NCI-H526 (cell line): ENCODE data around the gene SCAMP4.
"Not testable (repeated sequence)": the region's sequence is repeated elsewhere in the genome, so short reads cannot be mapped to it uniquely, and the experiment has no call there.

Experiments used
- DNase-seq, 2 experiments: peaks; one replicate each; lab custom pipeline; 2025; lab: John Stamatoyannopoulos, UW

SCAMP4 gene

DNA sequence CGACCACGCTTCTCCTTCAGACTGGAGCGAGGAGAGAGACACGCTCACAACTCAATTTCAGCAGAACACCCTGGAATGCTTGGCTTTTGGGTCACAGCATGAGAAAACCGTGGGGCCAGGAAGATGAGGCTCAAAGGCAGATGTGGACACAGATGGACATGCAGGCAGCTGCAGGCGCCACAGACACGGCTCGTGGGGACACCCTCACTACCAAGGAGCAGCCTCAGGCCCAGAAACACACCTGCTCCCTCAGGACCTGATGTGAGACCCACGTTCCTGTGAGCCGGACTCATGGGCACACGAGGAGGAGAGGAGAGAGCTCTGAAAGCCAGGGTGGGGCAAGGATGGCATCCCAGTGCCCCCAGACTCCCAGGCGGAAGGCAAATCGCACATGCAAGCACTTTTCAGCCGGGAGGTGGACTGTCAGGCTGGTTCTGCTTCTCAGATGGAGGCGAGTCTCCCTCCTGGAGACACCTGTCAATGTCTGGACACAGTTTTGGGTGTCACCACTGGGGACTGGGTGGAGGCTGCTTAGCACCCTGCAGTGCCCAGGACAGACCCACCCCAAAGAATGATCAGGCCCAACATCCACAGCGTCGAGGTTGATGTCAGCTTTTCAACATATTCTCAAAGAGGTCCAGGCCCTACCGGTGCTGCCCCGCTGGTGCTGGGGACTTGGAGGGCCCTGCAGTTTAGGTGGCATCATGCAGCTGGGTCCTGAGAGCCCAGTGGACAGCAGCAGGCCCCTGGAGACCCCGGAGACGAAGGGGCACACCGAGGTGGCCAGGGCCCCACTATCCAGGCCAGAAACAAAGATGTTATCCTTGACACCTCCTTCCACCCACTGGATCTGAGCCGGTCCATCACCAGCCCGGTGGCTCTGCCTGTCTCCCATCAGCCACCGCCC lies 22.2 kb upstream of the SCAMP4 start:
- DNase-seq: no peak

DNA sequence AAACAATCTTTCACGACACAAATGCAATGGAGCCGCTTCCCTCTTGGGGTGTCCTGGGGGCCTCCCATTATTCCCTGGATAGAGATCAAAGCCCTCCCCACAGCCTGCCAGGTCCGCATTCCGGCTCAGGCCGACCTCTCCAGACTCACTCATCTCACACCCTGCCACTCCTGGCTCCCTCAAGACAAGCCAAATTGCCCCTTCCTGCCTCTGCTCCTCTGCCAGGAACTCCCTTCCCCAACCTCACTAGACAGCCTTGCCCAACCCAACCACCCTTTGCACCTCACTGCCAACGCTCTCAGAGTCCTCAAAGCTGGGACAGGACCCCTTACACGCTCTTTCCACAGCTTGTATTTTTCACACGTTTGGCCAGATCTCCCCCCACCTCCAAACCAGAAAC lies 21.4 kb upstream of the SCAMP4 start:
- no peak for DNase-seq

DNA sequence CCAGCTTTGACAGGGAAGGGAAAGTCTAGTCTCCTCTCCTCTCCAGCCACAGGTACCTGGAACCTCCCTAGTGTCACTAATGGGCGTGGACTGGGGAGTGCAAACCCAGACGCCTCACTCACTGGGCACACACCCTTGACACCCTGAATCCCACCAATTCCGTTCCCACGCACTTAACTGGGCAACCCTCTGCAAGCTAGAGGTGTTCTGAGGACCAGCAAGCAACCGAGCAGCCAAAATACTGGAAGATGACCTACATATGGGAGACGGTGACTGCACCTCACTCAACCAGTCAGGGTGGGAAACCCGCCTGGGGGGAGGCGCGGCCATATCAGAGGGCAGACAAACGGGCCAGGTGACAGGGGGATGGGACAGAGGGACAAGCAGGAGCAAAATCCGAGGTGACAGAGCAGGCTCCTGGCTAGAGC lies 20.9 kb upstream of the SCAMP4 start:
- DNase-seq: no peak

DNA sequence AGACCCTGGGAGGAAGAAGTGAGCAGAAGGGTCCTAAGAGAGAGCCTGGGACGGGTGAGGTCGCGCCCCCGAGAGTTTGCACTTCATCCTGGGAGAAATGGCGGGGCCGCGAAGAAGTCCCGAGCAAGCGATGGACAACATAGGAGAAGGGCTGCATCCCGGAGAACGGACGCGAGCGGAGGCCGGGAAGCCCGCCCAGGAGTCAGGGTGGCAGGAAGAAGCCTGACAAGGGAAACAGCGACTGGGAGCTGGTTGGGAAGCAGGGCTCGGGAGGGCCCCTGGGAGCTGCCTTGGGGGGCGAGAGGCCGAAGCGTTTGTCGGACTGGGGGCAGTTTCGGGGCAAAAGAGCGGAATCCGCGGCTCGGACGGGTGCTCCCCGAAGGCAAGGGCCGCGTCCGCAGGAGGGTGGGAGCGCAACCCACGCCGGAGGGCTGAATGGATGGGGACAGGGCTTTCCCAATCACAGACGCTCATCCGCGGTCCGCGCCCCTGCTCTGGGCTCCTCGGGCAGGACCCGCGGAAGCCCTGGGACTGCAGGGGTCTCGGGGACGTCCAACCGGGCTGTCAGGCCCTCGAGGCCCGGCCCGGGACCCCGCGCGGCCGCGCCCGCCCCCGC lies 20.4 kb upstream of the SCAMP4 start:
- DNase-seq: no peak

DNA sequence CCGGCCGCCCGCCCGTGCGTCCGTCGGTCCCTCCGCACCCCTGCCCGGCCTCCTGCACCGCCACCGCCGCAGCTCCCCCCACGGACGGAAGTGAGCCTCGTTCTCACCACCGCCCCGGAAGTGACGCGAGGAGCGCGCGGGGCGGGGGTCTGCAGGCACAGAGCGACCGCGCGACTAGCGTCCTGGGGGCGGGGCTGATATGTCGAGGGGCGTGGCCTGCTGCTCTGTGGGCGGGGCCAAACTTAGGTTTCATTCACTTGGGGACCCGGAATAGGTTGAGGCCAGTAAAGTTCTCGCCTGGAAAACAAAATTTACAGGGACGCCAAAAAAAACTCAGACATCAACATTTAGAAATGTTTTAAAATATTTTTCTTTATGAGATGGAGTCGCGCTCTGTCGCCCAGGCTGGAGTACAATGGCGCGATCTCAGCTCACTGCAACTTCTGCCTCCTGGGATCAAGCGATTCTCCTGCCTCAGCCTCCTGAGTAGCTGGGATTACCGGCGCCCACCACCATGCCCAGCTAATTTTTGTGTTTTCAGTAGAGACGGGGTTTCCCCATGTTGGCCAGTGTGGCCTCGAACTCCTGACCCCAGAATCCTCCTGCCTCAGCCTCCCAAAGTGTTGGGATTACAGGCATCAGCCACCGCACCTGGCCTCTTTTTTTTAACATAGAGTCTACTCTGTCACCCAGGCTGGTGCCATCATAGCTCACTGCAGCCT lies 19.6 kb upstream of the SCAMP4 start, which contains the start of gene ABHD17A:
ABHD17A (minus strand) TSS at position 99 of the 722 bp plus-strand sequence. CDS start 3,930 bp downstream, outside the sequence.
- DNase-seq: peak; percentile 62 to 90

DNA sequence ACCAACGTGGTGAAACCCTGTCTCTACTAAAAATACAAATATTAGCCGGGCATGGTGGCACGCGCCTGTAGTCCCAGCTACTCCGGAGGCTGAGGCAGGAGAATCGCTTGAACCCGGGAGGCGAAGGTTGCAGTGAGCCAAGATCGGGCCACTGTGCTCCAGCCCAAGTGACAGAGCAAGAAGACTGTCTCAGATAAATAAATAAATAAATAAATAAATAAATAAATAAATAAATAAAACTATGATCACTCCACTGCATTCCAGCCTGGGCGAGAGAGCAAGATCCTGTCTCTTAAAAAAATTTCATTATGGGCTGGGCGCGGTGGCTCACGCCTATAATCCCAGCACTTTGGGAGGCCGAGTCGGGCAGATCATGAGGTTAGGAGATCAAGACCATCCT lies 18.8 kb upstream of the SCAMP4 start:
- DNase-seq: not testable (repeated sequence)

DNA sequence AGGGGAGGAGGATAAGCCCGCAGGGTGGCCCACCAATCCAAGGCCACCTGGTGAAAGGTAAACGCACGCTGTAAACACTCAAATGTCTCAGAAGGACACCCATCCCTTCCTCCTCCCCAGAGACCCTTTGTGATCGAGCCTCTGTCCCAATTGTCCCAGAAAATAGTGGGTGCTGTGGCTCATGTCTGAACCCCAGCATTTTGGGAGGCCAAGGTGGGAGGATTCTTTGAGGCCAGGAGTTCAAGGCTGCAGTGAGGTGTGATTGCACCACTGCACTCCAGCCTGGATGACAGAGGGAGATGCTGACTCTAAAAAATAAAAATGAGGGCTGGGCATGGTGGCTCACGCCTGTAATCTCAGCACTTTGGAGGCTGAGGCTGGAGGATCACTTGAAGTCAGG lies 16.8 kb upstream of the SCAMP4 start:
- no peak for DNase-seq

DNA sequence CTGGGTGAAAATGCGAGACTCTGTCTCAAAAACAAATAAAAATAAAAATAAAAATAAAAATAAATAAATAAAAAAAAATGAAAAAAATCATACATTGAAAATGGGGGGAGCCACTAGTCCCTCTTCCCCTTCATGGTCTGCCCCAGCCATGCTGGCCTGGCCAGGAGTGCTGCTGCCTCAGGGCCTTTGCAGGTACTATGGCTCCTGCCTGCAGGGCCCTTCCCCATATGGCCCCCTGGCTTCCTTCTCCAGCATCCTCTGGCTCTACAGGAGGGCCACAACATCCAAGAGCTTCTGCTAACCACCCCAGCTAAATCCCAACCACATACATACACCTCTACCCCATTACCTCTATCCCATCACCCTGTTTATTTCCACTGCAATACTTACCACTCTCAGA lies 15.3 kb upstream of the SCAMP4 start:
- no peak for DNase-seq

DNA sequence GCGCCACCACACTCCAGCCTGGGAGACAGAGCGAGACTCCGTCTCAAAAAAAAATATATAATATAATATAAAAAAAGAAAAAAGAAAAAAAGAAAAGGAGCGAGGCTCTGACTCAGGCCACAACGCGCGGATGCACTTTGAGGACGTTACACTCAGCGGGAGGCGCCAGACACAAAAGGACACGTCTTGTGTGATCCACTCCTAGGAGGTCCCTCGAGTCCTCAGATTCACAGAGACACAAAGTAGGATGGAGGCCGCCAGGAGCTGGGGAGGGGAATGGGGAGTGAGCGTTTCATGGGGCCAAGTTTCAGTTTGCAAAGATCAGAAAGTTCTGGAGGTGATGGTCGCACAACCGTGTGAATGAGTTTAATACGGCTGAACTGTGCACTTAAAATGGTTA lies 11.4 kb upstream of the SCAMP4 start:
- DNase-seq: no peak

DNA sequence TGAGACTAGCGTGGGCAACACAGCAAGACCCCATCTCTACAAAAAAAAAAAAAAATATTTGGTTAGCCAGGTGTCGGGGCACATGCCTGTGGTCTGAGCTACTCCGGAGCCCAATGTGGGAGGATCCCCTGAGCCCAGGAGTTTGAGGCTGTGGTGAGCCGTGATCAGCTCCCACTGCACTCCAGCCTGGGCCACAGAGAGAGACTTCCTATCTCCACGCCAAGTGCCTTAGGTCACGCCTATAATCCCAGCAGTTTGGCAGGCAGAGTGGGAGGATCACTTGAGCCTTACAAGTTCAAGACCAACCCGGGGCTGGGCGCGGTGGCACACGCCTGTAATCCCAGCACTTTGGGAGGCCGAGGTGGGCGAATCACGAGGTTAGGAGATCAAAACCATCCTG lies 8.7 kb upstream of the SCAMP4 start:
- DNase-seq: no peak

DNA sequence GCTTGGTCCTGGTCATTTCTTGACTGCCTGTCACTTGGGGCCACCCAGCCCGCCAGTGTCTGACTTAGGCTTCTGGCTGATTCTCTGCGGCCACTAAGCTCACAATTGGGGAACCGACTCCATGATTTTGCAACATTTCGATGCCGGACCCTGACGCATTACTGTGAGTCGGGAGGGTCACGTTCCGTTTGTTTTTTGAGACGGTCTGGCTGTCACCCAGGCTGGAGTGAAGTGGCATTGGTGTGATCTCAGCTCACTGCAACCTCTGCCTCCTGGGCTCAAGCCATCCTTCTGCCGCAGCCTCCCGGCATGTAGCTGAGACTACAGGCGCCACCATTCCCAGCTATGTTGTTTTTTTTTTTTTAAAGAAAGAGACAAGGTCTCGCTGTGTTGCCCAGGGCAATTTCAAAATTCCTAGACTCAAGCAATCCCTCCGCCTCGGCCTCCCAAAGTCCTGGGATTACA lies 3.2 kb upstream of the SCAMP4 start:
- no peak for DNase-seq

DNA sequence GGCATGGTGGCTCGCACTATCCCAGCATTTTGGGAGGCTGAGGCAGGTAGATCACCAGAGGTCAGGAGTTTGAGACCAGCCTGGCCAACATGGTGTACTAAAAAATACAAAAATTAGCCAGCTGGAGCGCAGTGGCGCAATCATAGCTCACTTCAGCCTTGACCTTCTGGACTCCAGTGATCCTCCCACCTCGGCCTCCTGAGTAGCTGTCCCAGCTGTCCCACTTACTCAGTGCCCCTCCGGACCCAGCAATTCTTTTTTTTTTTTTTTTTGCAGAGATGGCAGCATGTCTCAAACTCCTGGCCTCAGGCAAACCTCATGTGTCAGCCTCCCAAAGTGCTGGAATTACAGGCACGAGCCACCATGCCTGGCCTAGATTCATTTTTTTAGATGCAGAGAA lies 2.3 kb upstream of the SCAMP4 start:
- no peak for DNase-seq

DNA sequence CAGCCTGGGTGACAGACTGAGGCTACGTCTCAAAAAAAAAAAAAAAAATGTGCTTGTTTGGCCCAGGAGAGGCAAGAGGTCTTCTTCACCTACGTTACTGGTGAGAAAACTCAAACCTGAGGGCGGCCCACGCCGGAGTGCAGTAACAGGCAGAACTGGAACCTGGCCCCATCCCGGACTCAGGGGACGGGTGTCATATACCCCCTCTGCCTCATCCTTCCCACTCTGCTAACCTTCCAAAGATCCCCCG lies 414 bp upstream of the SCAMP4 start:
- DNase-seq: no peak

DNA sequence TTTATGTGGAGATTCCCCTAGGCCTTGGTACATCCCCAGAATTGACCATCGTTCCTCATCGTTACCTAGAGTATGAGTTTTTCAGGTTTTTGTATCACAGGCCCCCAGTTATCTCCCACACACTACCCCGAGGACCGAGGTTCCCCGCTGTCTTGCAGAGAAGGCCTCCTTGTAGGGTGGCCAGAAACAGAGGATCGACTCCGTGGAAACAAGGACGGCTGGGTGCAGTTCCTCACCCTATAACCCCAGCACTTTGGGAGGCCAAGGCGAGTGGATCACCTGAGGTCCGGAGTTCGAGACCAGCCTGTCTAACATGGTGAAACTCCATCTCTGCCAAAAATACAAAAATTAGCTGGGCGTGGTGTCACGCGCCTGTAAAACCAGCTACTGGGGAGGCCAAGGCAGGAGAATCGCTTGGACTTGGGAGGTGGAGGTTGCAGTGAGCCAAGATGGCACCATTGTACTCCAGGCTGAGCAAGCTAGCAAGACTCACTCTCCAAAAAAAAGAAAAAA lies 720 bp downstream of the SCAMP4 start:
- no peak for DNase-seq

DNA sequence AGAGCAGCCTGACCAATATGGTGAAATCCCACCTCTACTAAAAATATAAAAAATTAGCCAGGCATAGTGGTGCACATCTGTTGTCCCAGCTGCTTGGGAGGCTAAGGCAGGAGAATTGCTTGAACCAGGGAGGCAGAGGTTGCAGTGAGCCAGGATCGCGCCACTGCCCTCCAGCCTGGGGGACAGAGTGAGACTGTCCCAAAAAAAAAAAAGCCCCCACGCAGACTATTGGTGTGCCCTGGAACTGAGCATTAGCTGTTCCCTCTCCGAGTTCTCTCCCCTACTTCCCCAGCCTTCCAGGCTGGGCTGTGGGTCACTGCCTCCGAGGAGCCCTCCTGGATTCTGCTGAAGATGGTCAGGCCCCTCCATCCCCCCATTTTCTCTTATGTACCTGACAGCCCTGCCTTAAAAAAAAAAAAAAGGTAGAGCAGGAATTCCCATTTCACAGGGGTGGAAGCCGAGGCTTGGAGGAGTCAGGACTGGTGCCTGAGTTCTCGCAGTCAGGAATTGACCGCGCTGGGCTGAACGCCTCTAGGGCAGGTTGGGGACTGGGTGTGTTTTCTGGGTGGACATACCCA lies 1.9 kb downstream of the SCAMP4 start:
- no peak for DNase-seq

DNA sequence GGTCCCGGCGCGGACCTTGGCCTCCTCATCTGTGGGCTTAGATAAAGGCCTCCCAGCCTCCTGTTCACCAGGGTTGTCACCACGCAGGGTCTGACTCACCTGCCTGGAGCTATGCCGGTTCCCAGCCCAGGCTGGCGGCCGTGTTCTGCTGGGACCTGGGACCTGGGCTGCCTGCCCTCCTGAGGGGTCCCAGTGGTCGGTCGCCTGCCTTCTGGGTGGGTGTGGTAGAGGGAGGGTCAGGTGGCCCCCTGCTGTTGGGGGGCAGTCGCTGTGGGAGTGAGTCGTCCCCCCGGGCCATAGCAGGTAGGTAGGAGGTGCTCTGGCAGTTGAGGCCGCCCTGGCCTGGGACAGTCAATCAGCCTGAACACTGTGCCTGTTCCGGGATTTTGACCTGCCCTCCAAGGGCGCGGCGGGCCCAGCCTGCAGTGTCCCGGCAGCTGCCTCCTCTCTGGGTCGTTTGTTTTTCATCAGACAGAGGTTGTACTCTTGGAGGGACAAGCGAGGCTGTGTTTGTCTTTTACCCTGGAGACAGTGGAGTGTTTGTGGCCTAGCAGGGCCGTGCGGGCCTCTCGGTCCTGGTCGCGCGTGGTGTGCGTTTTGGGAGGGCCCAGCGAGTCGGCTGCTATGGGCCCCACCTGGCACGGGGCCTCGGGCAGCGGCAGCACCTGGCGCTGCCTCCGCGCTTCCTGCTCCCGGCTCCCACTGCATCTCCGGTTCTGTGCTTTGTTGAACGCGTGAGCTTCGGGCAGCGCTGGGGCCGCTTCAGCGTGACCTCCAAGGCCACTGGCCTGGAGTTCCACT lies 2.6 kb downstream of the SCAMP4 start:
- peak in 1 of 2 experiments; percentile 45 for DNase-seq

DNA sequence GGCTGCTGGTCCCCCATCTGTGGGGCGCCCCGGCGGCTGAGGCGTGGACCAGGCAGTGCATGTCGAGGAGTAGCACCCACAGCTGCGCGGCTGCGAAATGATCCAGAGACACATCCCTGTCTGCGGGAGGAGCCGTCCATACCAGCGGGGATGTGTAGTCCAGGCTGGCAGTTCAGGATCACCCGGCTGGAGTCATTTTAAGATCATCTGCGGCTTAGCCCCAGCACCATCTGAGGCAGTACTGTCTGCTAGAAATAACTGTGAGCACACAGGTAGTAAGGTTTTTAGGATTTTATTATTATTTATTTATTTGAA lies 3.1 kb downstream of the SCAMP4 start:
- DNase-seq: peak in 1 of 2 experiments; percentile 22

DNA sequence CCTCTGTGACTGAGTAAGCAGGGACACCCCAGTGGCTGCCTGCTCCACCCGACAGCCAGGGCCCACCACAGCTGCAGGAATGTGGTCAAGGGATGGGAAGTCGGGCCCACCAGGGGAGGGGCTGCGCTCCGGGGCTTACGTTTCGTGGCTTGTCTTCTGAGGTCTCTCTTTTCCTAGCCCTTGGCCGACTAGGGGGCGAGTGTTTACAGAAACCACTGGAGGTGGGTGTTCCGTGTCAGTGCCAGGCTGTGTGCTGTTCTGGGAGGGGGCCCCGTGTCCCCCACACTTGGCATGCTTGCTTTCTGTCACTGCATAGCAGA lies 4.5 kb downstream of the SCAMP4 start:
- no peak for DNase-seq

DNA sequence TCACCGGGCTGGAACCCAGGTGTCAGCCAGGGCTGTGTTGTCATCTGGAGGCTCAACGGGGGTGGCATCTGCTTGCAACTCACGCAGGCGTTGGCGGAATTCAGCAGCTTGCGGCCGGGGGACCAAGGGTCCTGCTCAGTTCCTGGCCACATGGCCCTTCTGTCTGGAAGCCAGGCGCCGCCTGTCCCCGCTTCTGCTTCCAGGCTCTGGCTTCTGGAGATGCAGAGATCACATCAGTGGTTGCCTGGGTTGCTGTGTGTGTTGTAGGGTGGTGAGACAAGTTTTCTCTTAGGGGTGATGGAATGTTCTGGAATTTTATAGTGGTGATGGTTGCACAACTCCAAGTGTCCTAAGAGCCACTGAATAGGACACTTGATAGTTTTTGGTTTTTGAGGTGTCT lies 5.0 kb downstream of the SCAMP4 start:
- DNase-seq: no peak

DNA sequence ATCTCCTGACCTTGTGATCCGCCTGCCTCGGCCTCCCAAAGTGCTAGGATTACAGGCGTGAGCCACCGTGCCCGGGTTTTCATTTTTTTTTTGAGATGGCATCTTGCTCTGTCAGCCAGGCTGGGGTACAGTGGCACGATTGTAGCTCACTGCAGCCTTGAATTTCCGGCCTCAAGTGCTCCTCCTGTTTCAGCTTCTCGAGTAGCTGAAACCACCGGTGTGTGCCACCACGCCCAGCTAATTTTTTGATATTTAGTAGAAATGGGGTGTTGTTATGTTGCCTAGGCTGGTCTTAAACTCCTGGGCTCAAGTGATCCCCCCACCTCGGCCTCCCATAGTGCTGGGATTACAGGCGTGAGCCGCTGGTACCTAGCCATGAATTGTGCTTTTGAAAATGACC lies 5.9 kb downstream of the SCAMP4 start:
- DNase-seq: no peak

DNA sequence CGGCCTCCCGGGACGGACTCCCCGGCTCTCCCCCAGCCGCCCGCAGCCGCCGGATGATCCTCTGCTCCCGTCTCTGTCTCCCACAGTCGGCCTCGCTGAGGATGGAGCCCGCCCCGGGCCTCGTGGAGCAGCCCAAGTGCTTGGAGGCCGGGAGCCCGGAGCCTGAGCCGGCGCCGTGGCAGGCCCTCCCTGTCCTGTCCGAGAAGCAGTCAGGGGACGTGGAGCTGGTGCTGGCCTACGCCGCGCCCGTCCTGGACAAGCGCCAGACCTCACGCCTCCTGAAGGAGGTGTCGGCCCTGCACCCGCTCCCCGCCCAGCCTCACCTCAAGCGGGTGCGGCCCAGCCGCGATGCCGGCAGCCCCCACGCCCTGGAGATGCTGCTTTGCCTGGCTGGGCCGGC lies 6.8 kb downstream of the SCAMP4 start:
- no peak for DNase-seq
